Right lobe of liver (tissue), 6 donors: ENCODE measurements around the gene TNFRSF17. TPM values are rescaled to one million over a fixed set of nuclear protein-coding genes. Genes with fewer than 3 reads are reported as not detected.

Source experiments
- ATAC-seq, 4 donors: fragments of 200-7000 bp; cut with Tn5 transposase; one replicate each; pipeline ENCODE4 v1.9.1; 2020; ENCODE audit warnings: mild to moderate bottlenecking in 4 of 4, moderate library complexity in 4 of 4
- DNase-seq, 3 donors: peaks; one replicate each; pipeline ENCODE4 v3.0.0-alpha.2; 2020
- H3K27ac ChIP-seq, 3 donors: fragments of 200-600 bp; one replicate each; pipeline ENCODE4 v1.8.0; 2022
- H3K27me3 ChIP-seq, 2 donors: fragments of 200-600 bp; one replicate each; pipeline ENCODE4 v1.8.0; 2022
- H3K36me3 ChIP-seq, 4 donors: fragments of 200-600 bp; sonication (generic) in 1 of 4; one replicate each; pipeline versions ENCODE4 v1.5.1 to v1.8.0; 2017 to 2022; ENCODE audit warnings: control low read depth in 1 of 4
- H3K4me1 ChIP-seq, 4 donors: fragments of 200-600 bp; sonication (generic) in 1 of 4; one replicate each; pipeline versions ENCODE4 v1.5.1 to v1.8.0; 2017 to 2022; ENCODE audit warnings: control low read depth in 1 of 4
- H3K4me3 ChIP-seq, 3 donors: fragments of 200-600 bp; one replicate each; pipeline ENCODE4 v1.8.0; 2022
- H3K9me3 ChIP-seq, 4 donors: fragments of 200-600 bp; sonication (generic) in 1 of 4; one replicate each; pipeline versions ENCODE4 v1.5.1 to v1.8.0; 2017 to 2022; ENCODE audit warnings: control low read depth in 1 of 4
- CTCF ChIP-seq, 4 donors: fragments of 200-600 bp in 3 of 4; fragments of 450-650 bp in 1 of 4; IDR thresholded peaks; one replicate each; pipeline versions ENCODE4 v1.5.1 to v1.8.0; 2016 to 2022; ENCODE audit warnings: antibody characterized with exemption in 4 of 4, mild to moderate bottlenecking in 2 of 4
- POLR2A ChIP-seq: fragments of 450-650 bp; IDR thresholded peaks from one replicate; pipeline ENCODE4 v1.6.1; 2017; ENCODE audit warnings: antibody characterized with exemption, mild to moderate bottlenecking
- WGBS: methylation state at CpG from one replicate; pipeline ENCODE4 v1.1.6; 2018; ENCODE audit warnings: low coverage, low lambda C conversion rate; ENCODE audit not compliant: insufficient coverage; ENCODE audit errors: missing lambda C conversion rate; 5-methylcytosine and 5-hydroxymethylcytosine counted together
- intact Hi-C, 2 donors: fragments of 100-400 bp; cut with DNase I; formaldehyde crosslinking; loops; one replicate each; pipeline versions ENCODE4 v1.11.2 to v1.14.1; 2022
- total RNA-seq, 6 experiments: library from RNA; depleted of rRNA in 2 of 6; stranded (reverse); fragments of >200 nt in 2 of 6; fragmentation: NEBNext Ultra II Directional in 3 of 6; extraction: Animal tissue kit (Norgen Biotek cat#: 25700) in 3 of 6; gene quantifications; one replicate each; pipeline versions ENCODE4 v1.1.0 to v1.2.4, GENCODE V29; 2016 to 2023
- donor health status: DM: no; HTN: yes; CAD: no.
- donor health status: DM: no; HTN: no; CAD: no.
- donor health status: DM: no; HTN: no; CAD: no.
- donor health status: DM: no; HTN: yes; CAD: no.
- donor health status: DM: no; HTN: yes; CAD: no.

The TNFRSF17 gene
- total RNA-seq, 6 experiments from 2014 or later, result 0.44 TPM; not detected in 5

- no peaks in the 10 kb centered on the region for H3K36me3 ChIP-seq
- ATAC-seq, result no peak
- H3K4me1 ChIP-seq, result no peaks in the 10 kb centered on the region
- WGBS, result 100% methylated on average over 3 of the region's 3 CpGs
- no peaks in the 10 kb centered on the region for H3K27me3 ChIP-seq
- DNase-seq, result no peak
- intact Hi-C loops, result no loop called here
- TF ChIP-seq POLR2A (no peak), CTCF (IDR thresholded peaks at IDR 0.05) (no peak)
- H3K4me3 ChIP-seq, result no peak overlapping the region
- no peak overlapping the region for H3K27ac ChIP-seq
- H3K9me3 ChIP-seq, result no peaks in the 10 kb centered on the region
Measured at GRCh38 chr16:12006637-12007036, 41.6 kb downstream of the TNFRSF17 start.

GRCh38 chr16:12009462-12009861 lies 44.5 kb downstream of the TNFRSF17 start:
- Histone ChIP-seq H3K36me3 (no peaks in the 10 kb centered on the region), H3K27ac (no peak overlapping the region), H3K27me3 (no peaks in the 10 kb centered on the region), H3K4me3 (no peak overlapping the region), H3K9me3 (no peaks in the 10 kb centered on the region), H3K4me1 (no peaks in the 10 kb centered on the region)
- ATAC-seq (peak in 2 of 4 donors; percentile 31 to 39), DNase-seq (no peak)
- 73% methylated on average over 7 of the region's 7 CpGs for WGBS
- TF ChIP-seq POLR2A (no peak), CTCF (IDR thresholded peaks at IDR 0.05) (no peak)
- intact Hi-C loops, result no loop called here

GRCh38 chr16:12009922-12010321 lies 44.9 kb downstream of the TNFRSF17 start:
- 83% methylated on average over 2 of the region's 2 CpGs for WGBS
- Histone ChIP-seq H3K9me3 (no peaks in the 10 kb centered on the region), H3K4me1 (no peaks in the 10 kb centered on the region), H3K36me3 (no peaks in the 10 kb centered on the region), H3K4me3 (no peak overlapping the region), H3K27ac (no peak overlapping the region), H3K27me3 (no peaks in the 10 kb centered on the region)
- DNase-seq (no peak), ATAC-seq (no peak)
- no peak for TF ChIP-seq CTCF (IDR thresholded peaks at IDR 0.05)
- intact Hi-C loops, result no loop called here

GRCh38 chr16:12010388-12011251 lies 45.6 kb downstream of the TNFRSF17 start:
- TF ChIP-seq POLR2A (no peak), CTCF (IDR thresholded peaks at IDR 0.05) (no peak)
- Histone ChIP-seq H3K4me3 (no peak overlapping the region), H3K36me3 (no peaks in the 10 kb centered on the region), H3K27me3 (no peaks in the 10 kb centered on the region), H3K9me3 (no peaks in the 10 kb centered on the region), H3K27ac (peak overlapping the region in 2 of 3 donors; percentile 29 to 33), H3K4me1 (no peaks in the 10 kb centered on the region)
- intact Hi-C loops, result no loop called here
- ATAC-seq, result peak in 2 of 4 donors; percentile 30 to 43
- no peak for DNase-seq
- WGBS, result 60% methylated on average over 12 of the region's 13 CpGs
